HG03066 (cell line): ENCODE data around the gene TBC1D10A.
A peak's percentile ranks its signal among the peaks of the same experiment; 100 is the strongest.

Source experiments
- ATAC-seq: cut with Tn5 transposase; IDR thresholded peaks from one replicate; pipeline ENCODE4 v1.9.1; 2021; ENCODE audit warnings: low read depth; ENCODE audit not compliant: unreplicated experiment

Gene TBC1D10A

GRCh38 chr22:30304495-30305244, 22.1 kb downstream of the TBC1D10A start:
- no peak for ATAC-seq

- no peak for ATAC-seq
Observed at GRCh38 chr22:30302810-30303138, 24.0 kb downstream of the TBC1D10A start.

- ATAC-seq: no peak
Observed at GRCh38 chr22:30301995-30302809, 24.5 kb downstream of the TBC1D10A start.

DNA sequence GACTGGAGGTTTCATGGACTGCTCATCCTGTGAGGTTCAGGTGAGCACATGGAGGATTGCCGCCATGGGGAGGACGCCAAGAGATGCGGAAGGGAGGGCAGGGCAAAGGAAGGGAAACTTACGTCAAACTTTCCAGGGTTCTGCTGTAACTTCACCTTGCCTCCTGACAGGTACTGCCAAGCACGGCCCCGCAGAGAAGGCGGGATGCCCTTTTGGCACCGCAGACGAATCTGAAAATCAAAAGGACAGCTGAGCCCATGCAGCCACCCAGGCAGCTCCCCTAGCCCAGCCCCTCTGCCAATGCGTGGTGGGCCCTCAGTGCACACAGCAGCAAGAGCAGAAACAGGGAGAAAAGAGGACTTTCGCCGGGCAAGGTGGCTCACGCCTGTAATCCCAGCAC, 27.4 kb downstream of the TBC1D10A start:
- no peak for ATAC-seq

DNA sequence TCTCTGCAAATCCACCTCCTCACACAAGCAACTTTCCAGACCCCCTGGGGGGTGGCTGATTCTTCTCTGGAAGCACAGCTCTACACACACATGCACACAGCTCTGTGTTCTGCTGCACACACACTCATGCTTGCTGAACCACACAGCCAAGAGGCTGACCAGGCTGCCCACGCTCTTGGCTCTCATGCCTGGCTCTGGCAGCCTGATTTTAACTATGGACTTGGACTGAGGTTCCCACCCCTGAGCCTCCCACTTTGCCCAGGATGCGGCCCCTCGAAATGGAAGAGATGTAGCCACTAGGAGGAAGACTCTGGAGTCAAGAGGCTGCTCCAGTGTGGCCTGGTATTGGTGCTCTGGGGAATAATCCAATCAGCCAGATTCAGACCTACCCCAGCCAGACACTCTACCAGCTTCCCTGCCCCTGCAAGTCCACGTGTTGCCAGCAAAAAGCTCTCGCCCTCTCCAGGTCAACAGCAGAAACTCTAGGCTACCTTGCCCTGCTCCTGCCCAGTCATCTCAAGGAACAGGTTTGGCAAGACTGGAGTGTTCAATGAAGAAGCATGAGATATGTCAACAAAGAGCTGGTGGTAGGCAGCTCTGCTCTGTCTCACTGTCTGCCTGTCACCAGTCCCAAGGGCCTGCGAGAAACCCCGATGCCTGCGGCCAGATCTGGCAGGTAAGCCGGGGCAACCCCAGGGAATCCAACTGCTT, 28.6 kb downstream of the TBC1D10A start:
- ATAC-seq: no peak

GRCh38 chr22:30297276-30297990, 29.3 kb downstream of the TBC1D10A start:
- no peak for ATAC-seq

DNA sequence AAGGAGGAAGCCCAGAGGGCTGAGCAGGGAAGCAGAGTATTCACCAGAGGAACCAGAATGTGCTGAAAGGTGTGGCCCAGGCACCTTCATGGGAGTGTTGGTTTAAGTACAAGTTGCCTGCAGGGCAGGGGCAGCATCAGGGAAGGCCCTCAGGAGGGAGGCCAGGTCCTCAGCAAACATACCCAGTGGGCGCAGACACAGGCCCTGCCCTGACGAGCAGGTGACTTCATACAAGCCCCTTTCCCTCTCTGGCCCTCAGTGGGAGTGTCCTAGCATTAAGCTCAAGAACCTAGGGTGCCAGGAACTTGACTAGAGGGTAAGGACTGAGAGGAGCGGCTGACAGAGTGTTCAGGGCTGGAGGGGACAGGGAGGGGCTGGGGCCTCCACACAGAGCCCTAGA, 29.9 kb downstream of the TBC1D10A start:
- no peak for ATAC-seq

DNA sequence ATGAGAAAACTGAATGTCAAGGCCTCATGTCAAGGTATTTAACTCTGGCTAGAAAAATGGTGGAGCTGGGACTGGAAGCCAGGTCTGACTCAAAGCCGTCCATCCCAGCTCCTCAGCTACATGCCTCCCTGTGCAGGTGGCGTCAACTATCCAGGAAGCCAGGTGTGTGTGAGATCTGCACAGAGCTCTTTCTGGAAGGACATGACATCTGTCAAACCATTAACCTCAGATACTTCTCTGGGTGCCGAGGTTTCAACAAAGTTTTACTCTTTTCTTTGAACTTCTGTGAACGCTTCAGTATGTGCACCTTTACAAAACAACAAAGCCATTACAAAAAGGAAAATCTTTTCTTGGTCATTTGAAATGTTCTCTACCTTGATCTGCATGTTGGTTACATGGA, 30.4 kb downstream of the TBC1D10A start:
- no peak for ATAC-seq

GRCh38 chr22:30295576-30295975, 31.2 kb downstream of the TBC1D10A start:
- ATAC-seq: no peak

GRCh38 chr22:30294830-30295229, 31.9 kb downstream of the TBC1D10A start:
- no peak for ATAC-seq

GRCh38 chr22:30294066-30294465, 32.7 kb downstream of the TBC1D10A start:
- ATAC-seq: no peak

DNA sequence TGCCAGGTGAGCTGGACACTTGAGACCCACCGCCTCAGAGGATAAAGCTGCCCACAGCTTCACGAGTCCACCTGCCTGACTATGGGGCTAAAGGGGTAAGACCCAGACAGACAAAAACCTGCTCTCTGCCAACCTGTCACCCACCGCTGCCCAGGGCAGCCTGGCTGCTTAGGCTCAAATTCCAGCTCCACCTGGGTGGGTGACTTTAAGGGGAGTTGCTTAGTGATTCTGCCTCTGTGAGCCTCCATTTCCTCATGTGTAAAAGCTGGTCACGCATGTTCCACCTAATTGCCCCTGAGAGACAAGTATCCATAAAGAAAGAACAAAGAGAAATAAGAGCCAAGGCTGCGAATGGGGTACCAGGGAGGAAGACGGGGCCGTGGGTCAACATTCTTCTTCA, 33.7 kb downstream of the TBC1D10A start:
- no peak for ATAC-seq

DNA sequence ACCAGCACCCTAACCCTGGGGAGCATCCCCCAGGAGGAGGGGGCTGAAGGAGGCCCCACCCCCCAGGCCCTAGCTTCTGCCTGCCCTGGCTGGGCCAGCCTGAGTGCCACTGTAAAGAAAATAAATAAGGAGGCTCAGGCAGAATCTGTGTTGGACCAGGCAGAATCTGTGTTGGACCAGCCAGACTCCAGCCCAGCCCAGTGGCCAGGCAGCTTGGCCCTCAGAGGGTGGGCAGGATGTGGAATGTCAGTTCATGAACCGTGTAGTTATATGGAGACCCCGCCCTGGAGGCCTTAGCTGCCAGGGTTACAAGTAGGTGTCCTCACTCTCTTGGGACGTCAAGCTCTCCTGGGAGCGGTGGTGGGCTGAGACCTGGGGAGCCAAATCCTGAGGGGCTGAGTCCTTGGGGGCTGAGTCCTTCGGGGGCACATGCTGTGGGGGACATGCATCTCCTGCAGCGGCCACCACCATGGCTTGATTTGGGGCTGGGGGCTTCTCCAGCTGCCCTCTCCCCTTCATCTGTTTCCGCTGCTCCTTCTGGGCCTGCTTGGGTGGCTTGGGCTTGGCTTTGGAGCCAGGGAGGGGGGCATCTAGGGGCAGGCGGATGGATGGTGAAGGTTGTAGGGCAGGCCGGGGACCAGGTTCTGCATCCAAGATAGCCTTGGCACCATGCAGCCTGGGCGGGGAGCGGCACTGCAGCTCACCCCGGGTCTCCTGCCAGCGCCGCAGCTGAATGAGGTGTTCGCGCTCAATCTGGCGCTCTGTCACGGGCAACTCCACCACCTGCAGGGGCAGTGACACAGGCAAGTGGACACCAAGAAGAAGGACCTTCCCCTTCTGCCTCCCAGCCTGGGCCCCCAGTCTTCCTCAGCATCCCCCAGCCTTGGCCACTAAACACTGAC, 34.4 kb downstream of the TBC1D10A start:
- ATAC-seq: no peak

GRCh38 chr22:30291058-30291892, 35.5 kb downstream of the TBC1D10A start:
- no peak for ATAC-seq

DNA sequence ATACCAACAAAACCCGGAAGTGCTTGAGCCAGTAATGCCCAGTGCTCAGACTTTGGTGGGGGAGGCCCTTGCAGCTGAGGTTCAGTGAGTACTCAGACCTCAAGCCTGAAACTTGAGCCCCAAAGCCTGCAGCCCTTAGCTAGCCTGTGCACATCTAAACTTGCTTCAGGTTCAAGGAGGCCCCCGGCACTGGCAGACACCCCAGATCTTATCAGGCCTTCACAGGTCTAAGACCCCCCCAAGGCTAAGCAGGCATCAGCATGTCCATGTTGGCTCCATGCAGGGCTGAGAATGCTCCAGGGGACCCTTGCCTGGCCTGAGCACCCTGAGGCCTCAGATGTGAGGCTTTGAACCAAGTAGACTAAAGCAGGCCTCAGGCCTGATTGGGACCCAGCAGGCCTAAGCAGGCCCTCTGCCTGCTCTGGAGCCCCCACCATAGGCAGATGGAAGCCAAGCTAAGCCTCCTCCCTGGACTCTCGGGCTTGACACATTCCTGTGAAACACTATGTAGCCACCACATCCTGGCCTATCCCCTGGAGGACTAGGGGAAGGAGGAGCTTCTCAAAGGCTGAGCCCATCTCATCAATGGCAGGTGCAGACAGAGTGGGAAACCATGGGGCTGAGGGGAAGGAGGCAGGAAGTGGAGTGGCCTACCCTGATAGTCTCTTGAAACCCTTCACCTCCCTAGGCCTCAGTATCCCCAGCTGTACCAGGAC, 36.2 kb downstream of the TBC1D10A start:
- peak; percentile 12 for ATAC-seq

DNA sequence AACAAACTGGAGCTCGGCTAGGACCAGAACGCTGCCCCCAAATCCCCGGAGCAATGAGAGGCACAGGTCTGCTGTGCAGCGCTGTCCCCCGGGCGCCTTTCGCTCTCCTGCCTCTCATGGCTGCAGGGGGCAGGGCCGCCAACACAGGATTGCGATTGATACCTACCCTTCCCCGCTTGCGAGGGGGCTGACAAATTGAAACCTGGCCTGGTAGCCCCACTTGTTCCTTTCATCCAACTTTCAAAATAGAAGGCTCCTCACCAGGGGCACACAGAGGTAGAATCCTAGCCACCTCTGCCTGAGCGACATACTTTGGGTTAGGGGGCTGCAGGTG, 36.8 kb downstream of the TBC1D10A start:
- ATAC-seq: peak; percentile 31

GRCh38 chr22:30289141-30289979, 37.4 kb downstream of the TBC1D10A start, which contains the start of gene CASTOR1:
CASTOR1 (minus strand) TSS chr22:30289505; CDS start chr22:30289497, 8 bp downstream.
- peak; percentile 66 for ATAC-seq
